Left lung (tissue), 10 donors: ENCODE results near the gene PPARA. TPM values are rescaled to one million over a fixed set of nuclear protein-coding genes. Genes with fewer than 3 reads are reported as not detected.

Experiments used
- ATAC-seq: fragments of 200-7000 bp; cut with Tn5 transposase; one replicate; pipeline ENCODE4 v1.9.1; 2020; ENCODE audit warnings: moderate library complexity
- DNase-seq, 4 donors: peaks; one replicate each; pipeline ENCODE4 v3.0.0-alpha.2; 2013 to 2020
- H3K27ac ChIP-seq, 2 donors: fragments of 200-600 bp; sonication (generic) in 1 of 2; one replicate each; pipeline versions ENCODE4 v1.5.0 to v1.8.0; 2020 to 2021
- H3K27me3 ChIP-seq, 2 donors: fragments of 200-600 bp; sonication (generic) in 1 of 2; one replicate each; pipeline versions ENCODE4 v1.5.0 to v1.8.0; 2020 to 2021
- H3K36me3 ChIP-seq, 2 donors: fragments of 200-600 bp; sonication (generic) in 1 of 2; one replicate each; pipeline versions ENCODE4 v1.5.0 to v1.8.0; 2020 to 2021
- H3K4me1 ChIP-seq, 2 donors: fragments of 200-600 bp; one replicate each; pipeline ENCODE4 v1.8.0; 2021
- H3K4me3 ChIP-seq, 2 donors: fragments of 200-600 bp; sonication (generic) in 1 of 2; one replicate each; pipeline versions ENCODE4 v1.5.0 to v1.8.0; 2020 to 2021; ENCODE audit warnings: mild to moderate bottlenecking in 1 of 2
- H3K9me3 ChIP-seq, 2 donors: fragments of 200-600 bp; sonication (generic) in 1 of 2; one replicate each; pipeline versions ENCODE4 v1.5.0 to v1.8.0; 2020 to 2021
- CTCF ChIP-seq, 2 donors: fragments of 200-600 bp; sonication (generic) in 1 of 2; IDR thresholded peaks; one replicate each; pipeline versions ENCODE4 v1.5.0 to v1.8.0; 2021; ENCODE audit warnings: antibody characterized with exemption in 2 of 2
- intact Hi-C, 2 donors: fragments of 100-400 bp; cut with DNase I; formaldehyde crosslinking; loops; one replicate each; pipeline versions ENCODE4 v1.11.2 to v1.14.2; 2022
- polyA plus RNA-seq, 6 donors: library from polyadenylated mRNA; unstranded; fragments of 120-200 nt; gene quantifications; one replicate each; pipeline ENCODE4 v1.2.1, GENCODE V29; 2013; ENCODE audit not compliant: insufficient read length in 6 of 6
- total RNA-seq, 2 donors: library from RNA; stranded (reverse); fragmentation: NEBNext Ultra II Directional; extraction: Animal tissue kit (Norgen Biotek cat#: 25700); gene quantifications; one replicate each; pipeline ENCODE4 v1.2.1, GENCODE V29; 2021
- donor health status: DM: no; HTN: yes; CAD: no.
- donor health status: DM: no; HTN: no; CAD: no.

Gene PPARA
- total and polyA plus RNA-seq, 8 donors, result 13.8 to 22.3 (median 15.8) TPM

GRCh38 chr22:46147471-46148267 is 2.7 kb upstream of the PPARA start:
- Histone ChIP-seq H3K27me3 (peaks cover 0 to 24% of the 10 kb centered on the region in 2 donors), H3K4me1 (peaks cover 7 to 26% of the 10 kb centered on the region in 2 donors), H3K9me3 (no peaks in the 10 kb centered on the region), H3K27ac (no peak overlapping the region), H3K4me3 (no peak overlapping the region), H3K36me3 (no peaks in the 10 kb centered on the region)
- intact Hi-C loops, result no loop called here
- DNase-seq (peak in 1 of 4 donors; percentile 72), ATAC-seq (no peak)
- TF ChIP-seq CTCF (IDR thresholded peaks at IDR 0.05), result no peak

GRCh38 chr22:46148336-46148735 is 2.0 kb upstream of the PPARA start:
- TF ChIP-seq CTCF (IDR thresholded peaks at IDR 0.05), result no peak
- Histone ChIP-seq H3K9me3 (no peaks in the 10 kb centered on the region), H3K27ac (no peak overlapping the region), H3K4me3 (no peak overlapping the region), H3K27me3 (peaks cover 0 to 24% of the 10 kb centered on the region in 2 donors), H3K4me1 (peaks cover 7 to 26% of the 10 kb centered on the region in 2 donors), H3K36me3 (peaks cover 0 to 1% of the 10 kb centered on the region in 2 donors)
- intact Hi-C loops, result no loop called here
- ATAC-seq (no peak), DNase-seq (no peak)

GRCh38 chr22:46148816-46149511 is 1.4 kb upstream of the PPARA start:
- ATAC-seq (no peak), DNase-seq (peak in 2 of 4 donors; percentile 6 to 12)
- Histone ChIP-seq H3K27ac (peak overlapping the region; percentile 68 to 74), H3K36me3 (peaks cover 0 to 4% of the 10 kb centered on the region in 2 donors), H3K4me3 (peak overlapping the region; percentile 79 to 88), H3K4me1 (peaks cover 7 to 26% of the 10 kb centered on the region in 2 donors), H3K27me3 (peaks cover 0 to 24% of the 10 kb centered on the region in 2 donors), H3K9me3 (no peaks in the 10 kb centered on the region)
- TF ChIP-seq CTCF (IDR thresholded peaks at IDR 0.05), result no peak
- intact Hi-C loops, result no loop called here

- H3K4me1 ChIP-seq, result peaks cover 7 to 26% of the 10 kb centered on the region in 2 donors
- H3K27ac ChIP-seq, result peak overlapping the region; percentile 68 to 74
- DNase-seq, result peak in 3 of 4 donors; percentile 43 to 87 (median 73)
- ATAC-seq, result peak; percentile 69
- peaks cover 0 to 8% of the 10 kb centered on the region in 2 donors for H3K36me3 ChIP-seq
- intact Hi-C loops, result no loop called here
- no peaks in the 10 kb centered on the region for H3K9me3 ChIP-seq
- peaks cover 0 to 24% of the 10 kb centered on the region in 2 donors for H3K27me3 ChIP-seq
- no peak for TF ChIP-seq CTCF (IDR thresholded peaks at IDR 0.05)
- peak overlapping the region; percentile 79 to 88 for H3K4me3 ChIP-seq
Measured at GRCh38 chr22:46149512-46150033, 753 bp upstream of the PPARA start.
